HuH-7 (cell line): ENCODE measurements around the gene GDE1.

Source experiments
- DNase-seq: peaks from one replicate; pipeline ENCODE4 v3.0.0; 2011; ENCODE audit warnings: low spot score

The GDE1 gene

DNA sequence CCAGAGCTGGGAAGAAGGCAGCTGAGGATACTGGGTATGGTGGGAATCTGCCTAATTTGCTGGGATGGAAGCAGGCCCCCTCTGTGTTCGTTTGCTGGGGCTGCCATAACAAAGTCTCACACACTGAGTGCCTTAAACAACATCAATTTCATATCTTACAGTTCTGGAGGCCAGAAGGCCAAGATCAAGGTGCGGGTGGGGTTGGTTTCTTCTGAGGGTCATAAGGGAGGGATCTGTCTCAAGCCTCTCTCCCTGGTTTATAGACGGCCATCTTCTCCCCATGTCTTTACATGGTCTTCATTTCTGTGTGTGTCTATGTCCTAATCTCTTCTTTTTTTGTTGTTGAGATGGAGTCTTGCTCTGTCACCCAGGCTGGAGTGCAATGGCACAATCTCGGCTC lies 35.8 kb downstream of the GDE1 start:
- no peak for DNase-seq

DNA sequence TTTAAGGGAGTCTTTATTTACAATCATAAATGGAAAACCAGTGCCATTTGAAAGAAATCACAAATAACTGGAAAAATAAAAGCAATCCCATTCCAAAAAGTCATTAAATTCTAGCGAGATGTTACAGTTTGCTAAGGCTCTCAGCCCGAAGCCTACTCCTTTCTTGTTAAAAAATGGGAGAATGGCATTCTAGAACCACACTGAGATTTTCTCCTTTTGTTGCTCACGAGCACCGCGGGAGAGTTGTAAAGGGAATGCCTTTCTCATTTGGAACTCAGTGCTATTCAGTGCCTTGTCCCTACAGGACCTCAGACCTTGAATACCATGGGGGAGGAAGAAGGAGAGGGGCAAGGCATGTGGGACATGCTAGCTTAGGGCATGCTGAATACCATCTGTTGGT lies 36.3 kb downstream of the GDE1 start:
- no peak for DNase-seq

DNA sequence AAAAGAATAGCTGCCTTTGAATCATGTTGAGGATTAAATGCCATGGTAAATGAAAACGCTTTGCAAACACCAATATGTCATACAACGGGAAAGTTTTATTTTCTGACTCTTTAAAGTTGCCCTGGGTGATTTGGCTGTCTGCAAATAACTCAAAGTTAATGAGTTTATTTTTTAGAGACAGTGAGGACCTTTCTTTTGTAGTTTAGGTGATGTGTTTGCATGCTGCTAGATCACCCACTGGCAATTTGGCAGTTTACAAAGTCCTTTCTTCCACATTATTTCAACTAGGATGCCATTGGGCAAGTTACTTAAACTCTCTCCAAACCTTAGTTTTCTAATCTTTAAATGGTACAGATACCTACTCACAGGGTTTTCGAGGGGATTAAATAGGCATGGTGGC lies 37.8 kb downstream of the GDE1 start:
- no peak for DNase-seq

DNA sequence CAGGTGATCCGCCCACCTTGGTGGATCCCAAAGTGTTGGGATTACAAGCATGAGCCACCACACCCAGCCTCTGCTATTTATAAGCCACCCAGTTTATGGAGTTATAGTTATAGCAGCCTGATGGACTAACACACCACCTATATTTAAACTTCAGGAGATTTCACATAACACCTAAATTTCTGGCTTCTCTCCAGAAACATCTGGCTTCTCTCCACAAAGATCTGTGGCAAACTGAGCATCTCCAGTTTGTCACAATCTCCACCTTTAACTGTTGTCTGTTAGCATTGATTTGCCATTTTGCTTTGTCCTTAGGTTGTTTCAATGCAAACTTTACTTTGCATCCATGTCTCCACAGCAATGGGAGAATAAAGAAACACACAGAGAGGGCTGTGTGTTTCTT lies 39.6 kb downstream of the GDE1 start:
- DNase-seq = no peak

DNA sequence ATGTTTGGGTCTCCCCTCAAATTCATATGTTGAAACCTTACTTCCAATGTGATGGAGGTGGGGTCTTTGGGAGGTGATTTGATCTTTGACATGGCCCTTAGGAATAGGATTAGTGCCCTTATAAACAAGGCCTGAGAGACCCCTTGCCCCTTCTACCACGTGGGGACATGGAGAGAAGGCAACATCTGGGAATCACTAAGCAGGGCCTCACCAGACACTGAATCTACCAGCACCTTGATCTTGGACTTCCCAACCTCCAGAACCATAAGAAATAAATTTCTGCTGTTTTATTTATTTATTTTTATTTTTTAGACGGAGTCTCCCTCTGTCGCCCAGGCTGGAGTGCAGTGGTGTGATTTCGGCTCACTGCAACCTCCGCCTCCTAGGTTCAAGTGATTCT lies 40.1 kb downstream of the GDE1 start:
- DNase-seq = no peak

DNA sequence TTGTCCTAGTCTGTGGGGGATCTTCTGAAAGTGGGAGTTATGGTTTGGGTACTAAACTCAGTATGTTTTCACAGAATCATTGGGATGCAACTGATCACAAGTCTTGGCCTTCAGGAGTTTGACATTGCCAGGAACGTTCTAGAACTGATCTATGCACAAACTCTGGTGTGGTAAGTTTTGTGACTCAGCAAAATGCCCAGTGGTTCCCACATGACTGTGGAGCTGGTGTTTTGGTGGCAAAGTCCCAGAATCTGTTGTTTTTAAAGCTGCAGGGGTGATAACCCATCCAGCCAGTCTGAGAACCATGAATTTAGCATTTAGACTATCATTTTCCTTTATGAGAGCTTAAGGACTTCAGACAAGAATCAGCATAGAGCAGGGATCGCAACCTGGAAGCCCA lies 40.6 kb downstream of the GDE1 start:
- DNase-seq = no peak

DNA sequence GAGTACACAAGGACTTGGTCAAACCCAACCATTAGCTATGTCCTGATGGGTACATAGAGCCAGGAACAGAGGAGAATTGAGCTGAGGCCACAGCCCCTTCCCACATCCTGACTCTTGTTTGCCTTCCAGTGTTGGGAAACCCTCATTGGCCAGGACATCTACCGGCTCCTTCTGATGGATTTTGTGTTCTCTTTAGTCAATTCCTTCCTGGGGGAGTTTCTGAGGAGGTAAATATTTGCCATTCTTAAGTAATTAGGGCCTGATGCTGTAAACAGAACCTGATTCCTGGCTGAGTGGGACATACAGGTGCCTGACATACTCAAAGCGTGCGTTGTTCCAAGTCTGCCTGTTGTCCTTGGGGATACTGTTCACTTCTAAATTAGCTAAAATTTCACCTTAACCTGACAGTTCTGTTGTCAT lies 42.6 kb downstream of the GDE1 start:
- DNase-seq = no peak

DNA sequence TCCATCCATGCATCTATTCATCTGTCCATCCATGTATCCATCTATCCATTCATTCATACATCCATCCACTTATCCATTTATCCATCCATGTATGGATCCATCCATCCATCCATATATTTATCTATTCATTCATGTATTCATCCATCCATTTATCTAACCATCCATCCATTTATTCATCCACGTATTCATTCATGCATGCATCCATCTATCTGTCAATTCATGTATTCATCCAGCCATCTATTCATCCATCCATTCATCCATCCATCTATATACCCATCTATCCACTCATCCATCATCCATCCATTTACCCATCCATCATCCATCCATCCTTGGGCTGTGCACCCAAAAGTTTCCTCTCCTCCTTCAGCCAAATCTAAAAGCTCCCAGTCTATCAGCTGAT lies 43.4 kb downstream of the GDE1 start:
- no peak for DNase-seq

DNA sequence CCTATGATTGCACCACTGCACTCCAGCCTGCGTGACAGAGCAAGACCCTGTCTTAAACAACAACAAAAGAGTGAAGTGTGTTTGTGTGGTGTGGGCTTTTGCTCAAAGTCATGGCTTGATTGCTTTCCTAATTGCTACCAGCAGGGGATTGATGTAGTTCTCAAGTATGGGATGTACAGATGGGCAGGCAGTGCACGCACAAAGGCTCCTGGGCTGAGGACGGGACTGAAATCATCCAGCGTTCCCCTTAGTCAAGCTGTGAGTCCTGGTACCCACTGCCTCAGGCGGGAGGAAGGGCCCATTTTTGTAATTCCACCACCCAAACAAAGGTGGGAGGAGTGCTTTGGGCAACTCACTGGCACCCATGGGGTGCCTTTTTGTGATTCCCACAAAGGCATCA lies 47.3 kb downstream of the GDE1 start:
- no peak for DNase-seq

DNA sequence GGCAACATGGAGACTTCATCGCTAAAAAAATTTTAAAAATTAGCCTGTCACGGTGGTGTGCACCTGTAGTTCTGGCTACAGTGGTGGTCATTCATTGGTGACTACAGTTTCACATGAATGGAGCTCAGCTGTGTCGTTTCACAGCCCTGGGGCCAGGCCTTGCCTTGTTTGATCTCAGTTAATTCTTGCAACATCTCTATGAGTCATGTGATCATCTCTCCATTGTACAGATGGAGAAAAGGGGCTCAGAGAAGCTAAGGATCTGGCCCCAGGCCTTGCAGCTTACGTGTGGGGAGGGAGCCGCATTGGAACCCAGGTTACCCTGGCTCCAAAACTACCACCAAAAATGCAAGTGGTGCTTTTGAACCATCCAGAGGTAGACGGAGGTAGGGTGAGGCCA lies 49.4 kb downstream of the GDE1 start:
- no peak for DNase-seq

DNA sequence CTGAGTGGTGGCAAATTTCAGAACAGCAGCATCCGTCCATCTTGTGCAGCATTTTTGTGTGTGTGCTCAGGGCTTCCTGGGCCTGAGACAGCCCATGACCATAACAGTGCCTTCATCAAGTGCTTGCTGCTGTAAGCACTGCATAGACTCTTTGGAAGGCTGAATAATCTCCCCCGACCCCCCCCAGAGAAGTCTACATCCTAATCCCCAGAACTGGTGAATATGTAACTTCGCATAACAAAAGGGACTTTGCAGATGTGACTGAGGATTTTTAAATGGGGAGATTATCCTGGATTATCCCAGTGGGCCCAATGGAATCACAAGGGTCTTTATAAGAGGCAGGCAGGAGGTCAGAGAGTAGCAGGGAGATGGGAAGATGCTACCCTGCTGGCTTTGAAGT lies 53.6 kb downstream of the GDE1 start:
- DNase-seq = no peak

DNA sequence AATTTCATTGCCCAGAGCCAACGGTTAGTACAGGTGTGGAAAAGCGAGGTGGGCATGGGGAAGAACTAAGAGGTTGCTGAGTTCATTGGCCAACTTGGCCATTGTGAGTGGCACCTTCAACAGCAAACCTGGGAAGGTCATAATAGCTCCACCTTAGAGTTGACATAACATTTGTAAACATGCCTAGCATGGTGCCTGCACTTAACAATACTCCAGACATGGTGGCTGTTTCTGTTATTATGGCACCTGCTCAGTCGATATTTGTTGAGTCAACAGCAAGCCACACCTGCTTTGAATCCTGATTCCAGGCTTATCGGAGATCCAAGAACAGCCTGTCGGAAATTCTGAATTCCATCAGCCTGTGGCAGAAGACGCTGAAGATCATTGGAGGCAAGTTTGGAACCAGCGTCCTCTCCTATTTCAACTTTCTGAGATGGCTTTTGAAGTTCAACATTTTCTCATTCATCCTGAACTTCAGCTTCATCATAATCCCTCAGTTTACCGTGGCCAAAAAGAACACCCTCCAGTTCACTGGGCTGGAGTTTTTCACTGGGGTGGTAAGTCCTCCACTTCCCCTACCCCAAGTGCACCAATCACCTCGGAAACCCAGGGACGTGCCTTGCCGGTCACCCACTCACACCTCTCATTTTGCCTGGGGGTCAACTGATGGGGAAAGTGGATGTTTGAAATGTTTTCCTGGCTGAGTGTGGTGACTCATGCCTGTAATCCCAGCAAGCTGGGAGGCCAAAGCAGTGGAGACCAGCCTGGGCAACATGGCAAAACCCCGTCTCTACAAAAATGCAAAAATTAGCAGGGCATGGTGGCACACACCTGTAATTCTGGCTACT lies 58.2 kb downstream of the GDE1 start:
- DNase-seq = no peak

DNA sequence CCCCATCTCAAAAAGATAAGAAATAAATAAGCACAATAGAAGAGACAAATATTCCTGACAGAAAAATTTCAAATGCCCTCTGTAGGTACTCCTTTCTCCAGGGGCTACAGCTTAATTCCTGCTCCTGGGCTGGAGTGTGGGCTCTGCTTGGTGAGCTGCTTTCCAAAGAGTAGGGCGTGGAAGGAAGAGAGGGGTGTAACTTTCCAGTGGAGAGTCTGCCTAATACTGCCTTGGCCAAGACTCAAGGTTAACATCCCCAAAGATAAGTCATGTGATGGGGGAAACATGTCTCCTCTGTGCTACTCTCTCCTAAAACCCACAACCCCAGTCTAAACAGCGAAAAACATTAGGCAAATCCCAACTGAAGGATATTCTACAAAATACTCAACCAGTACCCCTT lies 61.5 kb downstream of the GDE1 start:
- DNase-seq = no peak

DNA sequence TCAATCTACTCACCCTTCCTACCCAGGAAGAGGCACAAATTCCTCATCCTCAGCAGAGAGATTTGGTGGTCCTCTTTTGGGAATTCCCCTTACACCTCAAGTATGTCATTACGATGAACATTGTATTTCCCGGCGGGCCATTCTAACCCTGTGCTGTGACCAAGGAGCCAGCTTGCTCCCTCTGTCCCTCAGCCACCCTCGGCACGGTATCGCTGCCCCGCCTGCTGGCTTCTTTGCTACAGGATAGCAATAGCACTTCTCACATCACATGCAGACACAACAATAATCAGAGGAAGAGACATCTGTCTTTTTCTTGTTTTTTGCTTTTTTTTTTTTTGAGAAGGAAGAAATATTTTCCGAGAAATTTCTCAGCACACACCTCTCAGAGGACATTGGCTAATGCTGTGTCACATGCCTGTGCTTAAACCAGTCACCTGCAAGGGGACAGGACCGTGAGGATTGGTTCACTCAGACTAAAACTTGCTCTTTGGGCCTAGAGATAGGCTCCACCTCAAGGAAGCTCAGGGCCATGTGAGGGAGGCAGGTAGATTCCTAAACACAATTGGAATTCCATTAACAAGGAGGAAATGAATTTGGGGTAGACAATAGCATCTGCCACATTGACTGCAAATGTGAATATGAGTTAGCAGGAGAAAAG lies 63.0 kb downstream of the GDE1 start:
- no peak for DNase-seq
